Stimulated activated CD4-positive, alpha-beta T cell treated with anti-CD3 and anti-CD28 coated beads, TNF-alpha, amount 100 ng/mL, for 48 hours (primary cell): Measurements from ENCODE around the gene ALPI.
A peak's percentile ranks its signal among the peaks of the same experiment; 100 is the strongest.
"Not testable (repeated sequence)": the region's sequence is repeated elsewhere in the genome, so short reads cannot be mapped to it uniquely, and the experiment has no call there.

ENCODE experiments used
- DNase-seq, 3 donors: peaks; one replicate each; pipeline ENCODE4 v3.0.0-alpha.2; 2020; ENCODE audit warnings: low read depth in 3 of 3

Gene ALPI

GRCh38 chr2:232441922-232442321 is 14.0 kb upstream of the ALPI start:
- DNase-seq, result not testable (repeated sequence)

GRCh38 chr2:232442431-232442830 is 13.5 kb upstream of the ALPI start:
- not testable (repeated sequence) for DNase-seq

- DNase-seq, result not testable (repeated sequence)
These were observed 12.9 kb upstream of the ALPI start for GRCh38 chr2:232443047-232443446.

- not testable (repeated sequence) for DNase-seq
These were observed 12.1 kb upstream of the ALPI start for GRCh38 chr2:232443669-232444408.

GRCh38 chr2:232444409-232445148 is 11.4 kb upstream of the ALPI start:
- DNase-seq, result peak; percentile 60 to 77 (median 62)

GRCh38 chr2:232445149-232445885 is 10.6 kb upstream of the ALPI start:
- DNase-seq, result not testable (repeated sequence)

- DNase-seq, result not testable (repeated sequence)
These were observed 9.6 kb upstream of the ALPI start for GRCh38 chr2:232446266-232446777.

GRCh38 chr2:232447091-232447620 is 8.8 kb upstream of the ALPI start:
- DNase-seq, result no peak

- no peak for DNase-seq
These were observed 8.2 kb upstream of the ALPI start for GRCh38 chr2:232447638-232448303.

GRCh38 chr2:232448304-232448690 is 7.7 kb upstream of the ALPI start:
- no peak for DNase-seq

- DNase-seq, result no peak
These were observed 6.0 kb upstream of the ALPI start for GRCh38 chr2:232449964-232450363.

GRCh38 chr2:232451645-232452044 is 4.3 kb upstream of the ALPI start:
- not testable (repeated sequence) for DNase-seq

GRCh38 chr2:232454630-232455029 is 1.3 kb upstream of the ALPI start:
- no peak for DNase-seq

GRCh38 chr2:232456296-232457120 is 555 bp downstream of the ALPI start:
- no peak for DNase-seq

GRCh38 chr2:232457121-232458011 is 1.4 kb downstream of the ALPI start:
- no peak for DNase-seq

GRCh38 chr2:232458051-232458660 is 2.2 kb downstream of the ALPI start:
- DNase-seq, result no peak

GRCh38 chr2:232458661-232459418 is 2.9 kb downstream of the ALPI start:
- DNase-seq, result no peak

GRCh38 chr2:232459419-232460035 is 3.6 kb downstream of the ALPI start:
- DNase-seq, result no peak
